H9 (cell line): Measurements from ENCODE around the gene PCDHA8. TPM values are rescaled to one million over a fixed set of nuclear protein-coding genes. Genes with fewer than 3 reads are reported as not detected.
"Not testable (repeated sequence)": the region's sequence is repeated elsewhere in the genome, so short reads cannot be mapped to it uniquely, and the experiment has no call there.

Source experiments
- DNase-seq: peaks from one replicate; pipeline ENCODE4 v3.0.0-alpha.2; 2017
- H2AFZ ChIP-seq: one replicate; pipeline ENCODE4 v1.6.1; 2013; ENCODE audit warnings: mild to moderate bottlenecking, low read length, control low read depth, moderate library complexity
- H2AK5ac ChIP-seq: 2 replicates; pipeline ENCODE4 v1.6.1; 2013; ENCODE audit warnings: low read length, control low read depth, mixed read lengths; ENCODE audit not compliant: insufficient read length
- H2BK120ac ChIP-seq: one replicate; pipeline ENCODE4 v1.6.1; 2013; ENCODE audit warnings: low read depth, mild to moderate bottlenecking, low read length, control low read depth, inconsistent platforms; ENCODE audit not compliant: poor library complexity, severe bottlenecking
- H2BK12ac ChIP-seq: 2 replicates; pipeline ENCODE4 v1.6.1; 2013; ENCODE audit warnings: low read length, control low read depth, mixed read lengths, low read depth; ENCODE audit not compliant: insufficient read length
- H2BK15ac ChIP-seq: 2 replicates; pipeline ENCODE4 v1.6.1; 2013; ENCODE audit warnings: low read depth, low read length, control low read depth
- H2BK20ac ChIP-seq: one replicate; pipeline ENCODE4 v1.6.1; 2013; ENCODE audit warnings: low read depth, mild to moderate bottlenecking, low read length, control low read depth, inconsistent platforms; ENCODE audit not compliant: poor library complexity, severe bottlenecking
- H2BK5ac ChIP-seq: 2 replicates; pipeline ENCODE4 v1.6.1; 2013; ENCODE audit warnings: low read length, control low read depth, mixed read lengths; ENCODE audit not compliant: insufficient read length
- H3K14ac ChIP-seq: 2 replicates; pipeline ENCODE4 v1.6.1; 2013; ENCODE audit warnings: low read length, control low read depth; ENCODE audit not compliant: insufficient read depth
- H3K18ac ChIP-seq: 2 replicates; pipeline ENCODE4 v1.6.1; 2013; ENCODE audit warnings: low read depth, mild to moderate bottlenecking, mixed read lengths, low read length, control low read depth; ENCODE audit not compliant: insufficient read length
- H3K23ac ChIP-seq: 2 replicates; pipeline ENCODE4 v1.6.1; 2013; ENCODE audit warnings: low read length, control low read depth, mixed read lengths, low read depth; ENCODE audit not compliant: insufficient read length
- H3K23me2 ChIP-seq: 2 replicates; pipeline ENCODE4 v1.6.1; 2013; ENCODE audit warnings: low read depth, mild to moderate bottlenecking, mixed read lengths, low read length, control low read depth; ENCODE audit not compliant: insufficient read length, poor library complexity, severe bottlenecking
- H3K27ac ChIP-seq: 2 replicates; pipeline ENCODE4 v1.5.1; 2013; ENCODE audit warnings: low read length, control low read depth, mixed read lengths, low read depth; ENCODE audit not compliant: insufficient read length
- H3K27me3 ChIP-seq: 2 replicates; pipeline ENCODE4 v1.6.1; 2013; ENCODE audit warnings: low read length, control low read depth, inconsistent platforms; ENCODE audit not compliant: insufficient read depth
- H3K4ac ChIP-seq: 2 replicates; pipeline ENCODE4 v1.6.1; 2013; ENCODE audit warnings: low read depth, mild to moderate bottlenecking, control low read depth, inconsistent platforms, low read length, moderate library complexity
- H3K4me1 ChIP-seq: 2 replicates; pipeline ENCODE4 v1.6.1; 2013; ENCODE audit warnings: low read length, control low read depth, inconsistent platforms; ENCODE audit not compliant: insufficient read depth
- H3K4me2 ChIP-seq: 2 replicates; pipeline ENCODE4 v1.6.1; 2013; ENCODE audit warnings: low read length, control low read depth, mixed read lengths; ENCODE audit not compliant: insufficient read length, insufficient read depth
- H3K56ac ChIP-seq: 2 replicates; pipeline ENCODE4 v1.6.1; 2013; ENCODE audit warnings: low read depth, mild to moderate bottlenecking, mixed read lengths, low read length, control low read depth; ENCODE audit not compliant: insufficient read length
- H3K79me1 ChIP-seq: 2 replicates; pipeline ENCODE4 v1.6.1; 2013; ENCODE audit warnings: low read depth, mild to moderate bottlenecking, moderate library complexity, low read length, control low read depth, inconsistent platforms; ENCODE audit not compliant: insufficient read depth, poor library complexity, severe bottlenecking
- H3K79me2 ChIP-seq: 2 replicates; pipeline ENCODE4 v1.6.1; 2013; ENCODE audit warnings: low read length, control low read depth, inconsistent platforms; ENCODE audit not compliant: insufficient read depth
- H3K9ac ChIP-seq: 2 replicates; pipeline ENCODE4 v1.6.1; 2013; ENCODE audit warnings: low read length, control low read depth, mixed read lengths; ENCODE audit not compliant: insufficient read length; ENCODE audit errors: extremely low read depth
- H3K9me3 ChIP-seq: one replicate; pipeline ENCODE4 v1.6.1; 2013; ENCODE audit warnings: low read depth, low read length, inconsistent platforms; ENCODE audit not compliant: control insufficient read depth
- H3T11ph ChIP-seq: one replicate; pipeline ENCODE4 v1.6.1; 2013; ENCODE audit warnings: mild to moderate bottlenecking, low read length, control low read depth, inconsistent platforms
- H4K20me1 ChIP-seq: one replicate; pipeline ENCODE4 v1.6.1; 2013; ENCODE audit not compliant: control insufficient read depth, insufficient read length, insufficient read depth
- H4K5ac ChIP-seq: 2 replicates; pipeline ENCODE4 v1.6.1; 2013; ENCODE audit warnings: low read depth, mild to moderate bottlenecking, mixed read lengths, low read length, control low read depth; ENCODE audit not compliant: insufficient read length
- H4K8ac ChIP-seq: replicated peaks from 2 replicates; pipeline ENCODE4 v1.6.1; 2013; ENCODE audit warnings: low read length, control low read depth, mixed read lengths, low read depth; ENCODE audit not compliant: insufficient read length
- H4K91ac ChIP-seq: 2 replicates; pipeline ENCODE4 v1.6.1; 2013; ENCODE audit warnings: low read depth, mild to moderate bottlenecking, moderate library complexity, mixed read lengths, low read length, control low read depth; ENCODE audit not compliant: insufficient read length
- H3K27ac Mint-ChIP-seq, 3 experiments: 2 replicates in 2 of 3; 3 replicates in 1 of 3; pipeline ENCODE4 v1.8.0; 2020 to 2021; ENCODE audit warnings: mixed read lengths in 3 of 3, mild to moderate bottlenecking in 1 of 3, moderate library complexity in 1 of 3
- H3K27me3 Mint-ChIP-seq: 2 replicates; pipeline ENCODE4 v1.8.0; 2021; ENCODE audit warnings: low read depth, mild to moderate bottlenecking, moderate library complexity, mixed read lengths
- H3K36me3 Mint-ChIP-seq, 3 experiments: 2 replicates in 2 of 3; 3 replicates in 1 of 3; pipeline ENCODE4 v1.8.0; 2020 to 2021; ENCODE audit warnings: low read depth in 3 of 3, mixed read lengths in 3 of 3; ENCODE audit not compliant: insufficient read depth in 1 of 3
- H3K4me1 Mint-ChIP-seq, 2 experiments: 2 replicates each; pipeline ENCODE4 v1.8.0; 2020; ENCODE audit warnings: mixed read lengths in 2 of 2
- H3K4me3 Mint-ChIP-seq, 2 experiments: 2 replicates in 1 of 2; 3 replicates in 1 of 2; pipeline ENCODE4 v1.8.0; 2020 to 2021; ENCODE audit warnings: mild to moderate bottlenecking in 2 of 2, mixed read lengths in 2 of 2, moderate library complexity in 1 of 2
- H3K9me3 Mint-ChIP-seq, 2 experiments: 2 replicates in 1 of 2; 3 replicates in 1 of 2; pipeline ENCODE4 v1.8.0; 2020; ENCODE audit warnings: mild to moderate bottlenecking in 2 of 2, mixed read lengths in 2 of 2, moderate library complexity in 1 of 2
- WGBS: extraction: QIAGEN DNeasy Blood & Tissue Kit; methylation state at CpG from one replicate; pipeline ENCODE4 v1.1.7; 2013; ENCODE audit warnings: missing lambda C conversion rate, low lambda C conversion rate, mixed read lengths; ENCODE audit not compliant: insufficient read length; ENCODE audit errors: extremely low coverage; 5-methylcytosine and 5-hydroxymethylcytosine counted together
- total RNA-seq: library from RNA; stranded (reverse); gene quantifications from 2 replicates; pipeline ENCODE4 v1.2.1, GENCODE V29; 2021
- TF ChIP-seq, protein P1 (sequence below): fragments of 200-600 bp; sonication (generic); conservative IDR thresholded peaks from 3 replicates; pipeline ENCODE4 v1.8.0; 2021; ENCODE audit warnings: antibody characterized with exemption, mild to moderate bottlenecking

PCDHA8 gene
- total RNA-seq, 1 experiment from 2014 or later: 0.57 TPM

- Histone ChIP-seq H2BK12ac (no peak within 1 kb of the TSS), H3K9ac (peak within 1 kb of the TSS; percentile 38), H3K23ac (no peak within 1 kb of the TSS), H3K14ac (peak within 1 kb of the TSS; percentile 95; the same call in 1 of the 2 replicates), H2BK5ac (no peak within 1 kb of the TSS), H3K4me1 (no peaks in the 10 kb centered on the region), H3K23me2 (no peaks in the 10 kb centered on the region), H2BK120ac (no peak within 1 kb of the TSS), H2BK20ac (no peak within 1 kb of the TSS), H3K79me1 (no peaks in the 10 kb centered on the region), H4K91ac (no peak within 1 kb of the TSS), H4K20me1 (no peaks in the 10 kb centered on the region), H2AFZ (no peak within 1 kb of the TSS), H3K4me2 (peak within 1 kb of the TSS; percentile 16), H3K9me3 (no peaks in the 10 kb centered on the region), H4K8ac (no peak within 1 kb of the TSS), H4K5ac (no peak within 1 kb of the TSS), H2AK5ac (no peak within 1 kb of the TSS), H3K27me3 (no peaks in the 10 kb centered on the region), H3K4ac (no peak within 1 kb of the TSS; the same call in 1 of the 2 replicates), H3T11ph (no peak within 1 kb of the TSS), H2BK15ac (no peak within 1 kb of the TSS), H3K18ac (peak within 1 kb of the TSS; percentile 78), H3K27ac (no peak within 1 kb of the TSS), H3K56ac (no peak within 1 kb of the TSS), H3K79me2 (peaks cover under 1% of the 10 kb centered on the region; the same call in 1 of the 2 replicates)
- H3K9me3 Mint-ChIP-seq: peaks cover 0 to 4% of the 10 kb centered on the region in 2 experiments; a peak in 2 of 5 replicates
- H3K4me1 Mint-ChIP-seq: peaks cover 10 to 14% of the 10 kb centered on the region in 2 experiments; a peak in 2 of 4 replicates
- TF ChIP-seq, protein P1, sequence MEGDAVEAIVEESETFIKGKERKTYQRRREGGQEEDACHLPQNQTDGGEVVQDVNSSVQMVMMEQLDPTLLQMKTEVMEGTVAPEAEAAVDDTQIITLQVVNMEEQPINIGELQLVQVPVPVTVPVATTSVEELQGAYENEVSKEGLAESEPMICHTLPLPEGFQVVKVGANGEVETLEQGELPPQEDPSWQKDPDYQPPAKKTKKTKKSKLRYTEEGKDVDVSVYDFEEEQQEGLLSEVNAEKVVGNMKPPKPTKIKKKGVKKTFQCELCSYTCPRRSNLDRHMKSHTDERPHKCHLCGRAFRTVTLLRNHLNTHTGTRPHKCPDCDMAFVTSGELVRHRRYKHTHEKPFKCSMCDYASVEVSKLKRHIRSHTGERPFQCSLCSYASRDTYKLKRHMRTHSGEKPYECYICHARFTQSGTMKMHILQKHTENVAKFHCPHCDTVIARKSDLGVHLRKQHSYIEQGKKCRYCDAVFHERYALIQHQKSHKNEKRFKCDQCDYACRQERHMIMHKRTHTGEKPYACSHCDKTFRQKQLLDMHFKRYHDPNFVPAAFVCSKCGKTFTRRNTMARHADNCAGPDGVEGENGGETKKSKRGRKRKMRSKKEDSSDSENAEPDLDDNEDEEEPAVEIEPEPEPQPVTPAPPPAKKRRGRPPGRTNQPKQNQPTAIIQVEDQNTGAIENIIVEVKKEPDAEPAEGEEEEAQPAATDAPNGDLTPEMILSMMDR: peak; percentile 80
- peak within 1 kb of the TSS; percentile 94 to 95 for H3K4me3 Mint-ChIP-seq
- DNase-seq: peak; percentile 45
- no peaks in the 10 kb centered on the region for H3K27me3 Mint-ChIP-seq
- peak within 1 kb of the TSS in 2 of 3 experiments; percentile 96 for H3K27ac Mint-ChIP-seq
- H3K36me3 Mint-ChIP-seq: peaks cover 20 to 37% (median 36%) of the 10 kb centered on the region in 3 experiments
- WGBS: no CpG with 5 or more reads among the region's 47 CpGs
These were observed 34.4 kb downstream of the PCDHA8 start, which contains the start of gene PCDHA12 for GRCh38 chr5:140875085-140876065. PCDHA12 (plus strand) TSS chr5:140875308; CDS start chr5:140875473, 165 bp downstream.

DNA sequence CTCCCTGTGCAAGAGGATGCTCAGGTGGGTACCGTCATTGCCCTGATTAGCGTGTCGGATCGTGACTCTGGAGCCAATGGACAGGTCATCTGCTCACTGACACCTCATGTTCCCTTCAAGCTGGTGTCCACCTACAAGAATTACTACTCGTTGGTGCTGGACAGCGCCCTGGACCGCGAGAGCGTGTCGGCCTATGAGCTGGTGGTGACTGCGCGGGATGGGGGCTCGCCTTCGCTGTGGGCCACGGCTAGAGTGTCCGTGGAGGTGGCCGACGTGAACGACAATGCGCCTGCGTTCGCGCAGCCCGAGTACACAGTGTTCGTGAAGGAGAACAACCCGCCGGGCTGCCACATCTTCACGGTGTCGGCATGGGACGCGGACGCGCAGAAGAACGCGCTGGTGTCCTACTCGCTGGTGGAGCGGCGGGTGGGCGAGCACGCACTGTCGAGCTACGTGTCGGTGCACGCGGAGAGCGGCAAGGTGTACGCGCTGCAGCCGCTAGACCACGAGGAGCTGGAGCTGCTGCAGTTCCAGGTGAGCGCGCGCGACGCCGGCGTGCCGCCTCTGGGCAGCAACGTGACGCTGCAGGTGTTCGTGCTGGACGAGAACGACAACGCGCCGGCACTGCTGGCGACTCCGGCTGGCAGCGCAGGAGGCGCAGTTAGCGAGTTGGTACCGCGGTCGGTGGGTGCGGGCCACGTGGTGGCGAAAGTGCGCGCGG lies 35.7 kb downstream of the PCDHA8 start:
- Mint-ChIP-seq H3K36me3 (peaks cover 13 to 27% (median 27%) of the 10 kb centered on the region in 3 experiments; a peak in 6 of 7 replicates), H3K4me1 (peaks cover 10 to 14% of the 10 kb centered on the region in 2 experiments; a peak in 2 of 4 replicates), H3K4me3 (peak overlapping the region; percentile 94 to 95; a peak in 4 of 5 replicates)
- H4K8ac ChIP-seq, H2BK20ac ChIP-seq, DNase-seq, H2BK12ac ChIP-seq, H3K4me1 ChIP-seq, H4K20me1 ChIP-seq, H3K27ac ChIP-seq, H3K4ac ChIP-seq, H3K14ac ChIP-seq, H2AK5ac ChIP-seq, H2BK15ac ChIP-seq, H3K79me2 ChIP-seq, H4K91ac ChIP-seq, H3K56ac ChIP-seq, H3K27ac Mint-ChIP-seq, H3K9me3 Mint-ChIP-seq, H4K5ac ChIP-seq, H3K27me3 Mint-ChIP-seq, H3K18ac ChIP-seq, H3K4me2 ChIP-seq, H2AFZ ChIP-seq, H3K27me3 ChIP-seq, H3K23ac ChIP-seq, H3K9me3 ChIP-seq, H3K9ac ChIP-seq, H2BK5ac ChIP-seq, H2BK120ac ChIP-seq, H3K23me2 ChIP-seq, H3T11ph ChIP-seq, H3K79me1 ChIP-seq: not testable (repeated sequence)
- WGBS: no CpG with 5 or more reads among the region's 80 CpGs
